HG02884 (cell line): ENCODE measurements around the gene MTM1.

Experiments
- ATAC-seq: cut with Tn5 transposase; IDR thresholded peaks from one replicate; pipeline ENCODE4 v1.9.1; 2021; ENCODE audit warnings: mild to moderate bottlenecking, moderate library complexity; ENCODE audit not compliant: unreplicated experiment

MTM1 gene

DNA sequence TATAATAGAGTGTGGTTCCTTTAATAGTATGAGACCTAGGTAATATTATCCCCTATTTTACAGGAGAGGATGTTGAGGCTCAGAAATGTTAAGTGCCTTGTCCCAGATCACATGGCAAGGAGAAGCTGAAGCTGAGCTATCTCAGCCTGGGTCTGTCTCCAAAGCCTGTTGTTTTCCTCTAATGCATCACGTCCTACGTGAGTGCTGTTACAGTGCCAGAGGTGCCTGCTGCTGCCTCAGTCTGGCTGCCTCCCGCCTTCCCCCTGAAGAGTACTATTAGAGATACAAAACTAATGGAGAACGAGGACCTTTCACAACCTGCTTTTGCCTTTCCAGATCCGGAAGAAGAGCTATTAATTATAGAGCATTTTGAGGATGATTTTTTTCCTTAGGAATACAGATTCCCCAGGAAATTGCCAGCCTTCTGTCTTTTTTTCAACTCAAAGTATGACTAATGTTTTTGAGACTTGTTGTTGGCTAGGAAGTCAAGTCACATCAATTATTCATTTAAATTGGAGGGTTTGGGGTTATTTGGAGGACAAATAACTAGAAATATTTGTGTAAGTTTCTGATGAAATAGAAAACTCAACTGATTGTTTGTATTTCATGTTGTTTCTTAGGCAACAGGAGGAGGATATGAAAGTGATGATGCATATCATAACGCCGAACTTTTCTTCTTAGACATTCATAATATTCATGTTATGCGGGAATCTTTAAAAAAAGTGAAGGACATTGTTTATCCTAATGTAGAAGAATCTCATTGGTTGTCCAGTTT, 80.9 kb downstream of the MTM1 start:
- ATAC-seq: no peak

DNA sequence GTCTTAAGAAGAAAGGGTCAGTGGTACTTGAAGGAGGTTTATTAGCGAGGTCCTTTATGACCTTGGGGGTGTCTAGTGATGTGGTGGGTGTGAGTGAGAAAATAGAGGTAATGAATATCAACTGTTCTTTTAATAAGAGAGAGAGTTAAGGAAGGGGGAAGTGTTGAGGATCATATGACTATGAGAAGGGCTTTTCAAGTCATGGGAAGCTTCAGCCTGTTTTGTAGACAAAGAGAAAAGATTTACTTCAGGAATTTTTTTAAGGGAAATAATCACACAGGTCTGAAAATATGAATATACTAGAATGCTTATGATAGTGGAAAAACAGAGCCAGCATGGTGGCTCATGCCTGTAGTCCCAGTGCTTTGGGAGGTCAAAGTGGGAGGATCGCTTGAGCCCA, 83.5 kb downstream of the MTM1 start:
- ATAC-seq: no peak

- no peak for ATAC-seq
Observed at GRCh38 chrX:150655788-150656187, 87.4 kb downstream of the MTM1 start.

GRCh38 chrX:150663073-150663472, 94.7 kb downstream of the MTM1 start:
- ATAC-seq: no peak

GRCh38 chrX:150664290-150664689, 95.9 kb downstream of the MTM1 start:
- ATAC-seq: no peak

DNA sequence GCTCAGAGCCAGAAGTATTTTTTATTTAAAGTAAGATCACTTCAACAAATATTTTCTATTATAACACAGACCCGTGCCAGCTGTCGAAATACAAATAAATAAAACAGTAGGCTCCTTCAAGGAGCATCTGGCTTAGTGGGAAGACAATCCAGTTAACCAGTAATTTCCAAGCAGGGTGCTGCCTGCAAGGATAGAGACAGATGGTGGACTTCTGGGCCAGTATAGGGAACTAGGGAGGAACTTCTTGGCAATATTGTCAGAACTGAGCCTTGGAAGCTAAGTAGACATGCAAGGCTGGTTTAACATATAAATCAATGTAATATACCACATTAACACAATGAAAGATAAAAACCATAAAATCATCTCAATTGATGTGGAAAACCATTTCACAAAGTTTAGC, 107.8 kb downstream of the MTM1 start:
- ATAC-seq: no peak

DNA sequence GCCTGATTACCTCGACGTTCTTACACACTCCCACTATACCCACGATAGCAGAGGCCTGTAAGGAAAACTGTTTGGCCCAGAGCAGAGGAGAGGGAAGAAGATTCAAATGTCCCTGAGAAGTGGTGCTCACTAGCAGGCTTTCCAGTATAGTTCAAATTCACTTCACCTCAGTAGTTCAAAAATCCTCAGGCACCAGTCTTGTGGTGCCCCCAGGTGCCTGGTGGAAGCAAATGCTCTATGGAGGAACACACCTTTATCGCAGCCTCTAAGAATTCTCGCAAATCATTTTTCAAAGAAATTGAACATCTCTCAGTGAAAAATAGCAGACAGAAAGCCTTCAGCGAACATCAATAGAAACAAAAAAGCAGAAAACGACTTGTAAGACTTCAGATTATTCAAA, 112.6 kb downstream of the MTM1 start:
- no peak for ATAC-seq

GRCh38 chrX:150683112-150683511, 114.7 kb downstream of the MTM1 start:
- no peak for ATAC-seq

GRCh38 chrX:150683536-150684146, 115.2 kb downstream of the MTM1 start:
- no peak for ATAC-seq

DNA sequence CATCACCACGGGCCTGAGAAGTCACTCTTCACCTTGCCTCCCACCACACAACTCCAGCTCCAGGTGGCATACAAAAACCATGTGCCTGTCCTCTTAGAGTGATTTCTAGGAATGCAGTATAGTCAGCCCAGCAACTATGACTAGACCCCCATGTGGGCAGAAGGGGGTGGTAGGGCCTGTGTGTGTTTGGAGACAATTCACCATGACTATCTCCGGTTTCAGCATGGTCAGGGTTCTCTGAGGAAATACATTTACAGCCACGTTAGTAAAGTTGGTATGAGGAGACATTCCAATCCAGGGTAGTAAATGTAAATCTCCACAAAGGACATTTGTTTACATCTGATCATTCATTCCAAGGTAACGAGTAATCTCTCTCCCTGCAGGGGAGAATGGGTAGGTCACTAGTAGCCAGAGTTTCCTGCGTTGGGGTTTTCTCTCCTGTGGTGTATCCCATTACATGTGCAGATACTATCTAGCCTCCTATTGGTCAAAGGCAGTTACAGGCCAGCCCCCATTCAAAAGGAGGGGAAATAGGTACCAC, 120.6 kb downstream of the MTM1 start:
- no peak for ATAC-seq

- no peak for ATAC-seq
Observed at GRCh38 chrX:150690126-150690525, 121.7 kb downstream of the MTM1 start.

DNA sequence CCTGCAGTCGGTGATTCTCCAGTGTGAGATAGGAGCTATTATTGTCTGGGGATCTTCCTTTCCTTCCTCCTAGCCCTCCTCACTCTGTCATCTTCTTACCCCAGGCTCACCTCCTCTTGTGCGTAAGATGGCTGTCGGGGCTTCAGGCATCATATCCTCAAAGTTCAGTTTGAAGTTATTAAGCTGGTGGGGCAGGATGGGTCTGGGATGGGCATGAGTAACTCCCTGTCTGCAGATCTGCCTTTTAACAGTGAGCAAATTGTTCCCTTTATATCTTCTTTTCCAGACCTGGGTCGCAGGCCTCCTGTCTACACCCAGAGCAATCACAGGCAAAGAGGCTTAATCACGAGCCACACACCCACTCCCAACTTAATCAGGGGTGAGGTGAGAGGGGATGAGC, 123.9 kb downstream of the MTM1 start:
- ATAC-seq: no peak

DNA sequence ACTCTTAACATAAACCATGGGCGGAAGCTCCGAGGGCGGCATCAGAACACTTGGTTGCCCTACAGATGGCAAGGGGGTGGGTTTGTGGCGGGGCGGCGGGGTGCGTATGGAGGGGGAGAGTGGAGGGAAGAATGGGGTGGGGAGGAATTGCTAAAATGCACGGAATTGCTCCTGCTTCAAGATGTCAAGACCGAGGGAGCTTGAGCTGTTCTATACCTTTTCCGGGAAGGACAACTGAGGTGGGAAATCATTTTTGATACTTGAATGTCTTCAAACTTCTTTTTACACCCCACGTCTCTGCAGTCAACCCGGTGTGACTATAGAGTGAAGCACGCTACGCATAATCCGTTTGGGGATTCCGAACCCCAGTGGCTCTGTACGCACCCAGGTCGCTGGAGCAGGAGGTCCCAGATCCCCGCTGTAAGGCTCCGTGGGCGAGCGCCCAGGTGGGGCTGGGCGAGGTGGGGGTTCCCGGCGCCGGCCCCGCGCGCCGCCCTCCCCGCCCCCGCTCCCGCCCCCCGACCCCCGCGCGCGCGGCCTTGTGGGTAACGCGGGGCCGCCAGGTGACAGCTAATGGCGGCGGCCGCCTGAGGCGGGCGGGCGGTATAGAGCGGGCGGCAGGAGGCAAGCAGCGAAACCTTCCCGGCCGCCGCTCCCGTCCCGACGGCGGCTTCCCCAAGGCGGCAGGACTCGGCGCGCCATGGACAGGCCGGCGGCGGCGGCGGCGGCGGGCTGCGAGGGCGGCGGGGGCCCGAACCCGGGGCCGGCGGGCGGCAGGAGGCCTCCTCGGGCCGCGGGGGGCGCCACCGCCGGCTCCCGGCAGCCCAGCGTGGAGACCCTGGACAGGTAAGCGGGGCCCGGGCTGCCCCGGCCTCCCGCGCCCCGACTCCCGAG, 124.7 kb downstream of the MTM1 start, which contains the start of gene MTMR1:
Gene MTMR1, plus strand, starts transcription at position 566 of the 894 bp plus-strand sequence. Its CDS starts 135 bp downstream, at position 701.
- peak; percentile 42 for ATAC-seq

DNA sequence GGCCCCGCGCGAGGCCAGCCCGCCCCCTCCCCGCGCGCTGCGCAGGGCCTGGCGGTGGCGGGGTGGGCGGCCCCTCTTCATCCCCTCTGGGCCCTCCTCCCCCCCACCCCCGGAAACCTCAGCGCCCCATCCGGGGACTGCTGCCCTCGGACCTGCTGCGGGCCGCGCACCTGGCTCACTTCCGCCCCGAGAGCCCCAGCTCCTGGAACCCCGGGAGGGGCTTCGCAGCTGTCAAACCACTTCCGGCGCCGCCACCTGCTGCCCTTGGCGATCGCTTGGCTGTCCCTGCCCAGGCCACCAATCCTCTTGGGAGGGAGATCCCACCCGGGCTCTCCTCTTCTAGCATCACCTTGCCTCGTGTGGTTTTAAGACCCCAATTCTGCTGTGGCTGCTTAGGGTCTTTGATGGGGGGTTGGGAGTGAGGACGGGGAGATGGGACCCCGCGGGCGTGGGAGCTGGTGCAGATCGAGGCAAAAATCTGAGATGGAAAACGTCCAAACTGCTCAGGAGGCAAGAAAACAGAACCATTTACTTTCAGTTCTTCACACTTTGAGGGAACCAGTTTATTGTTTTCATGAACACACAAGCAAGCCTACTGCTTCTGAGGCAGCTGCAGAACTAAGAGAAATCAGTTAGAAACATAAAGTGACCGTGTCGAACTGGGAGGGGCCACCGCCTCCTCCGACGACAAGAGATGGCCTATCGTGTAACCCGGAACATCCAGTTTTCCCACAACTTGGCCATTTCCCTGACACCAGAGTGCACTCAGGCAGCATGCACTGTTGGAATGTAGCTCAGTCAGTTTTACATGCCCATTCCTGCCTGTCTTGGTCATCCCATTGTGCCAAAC, 125.5 kb downstream of the MTM1 start:
- peak; percentile 63 for ATAC-seq

GRCh38 chrX:150694738-150695410, 126.5 kb downstream of the MTM1 start:
- ATAC-seq: no peak

DNA sequence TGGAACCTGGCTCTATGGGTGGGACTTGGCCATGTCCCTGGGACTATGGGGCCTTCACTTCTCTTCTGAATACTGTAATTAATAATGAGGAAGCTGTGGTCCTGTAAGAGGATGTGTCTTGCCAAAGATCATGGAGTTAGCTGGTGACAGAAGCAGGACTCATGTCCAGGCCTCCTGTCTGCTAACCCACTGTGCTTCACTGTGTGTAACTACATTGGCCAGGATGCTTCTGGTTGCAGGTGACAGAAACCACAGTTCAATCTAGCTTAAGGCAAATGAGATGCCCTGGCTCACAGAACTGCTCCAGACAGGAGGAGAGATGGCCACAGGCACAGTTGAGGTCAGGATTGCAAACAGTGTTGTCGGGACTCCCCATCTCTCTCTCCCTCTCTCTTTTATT, 127.9 kb downstream of the MTM1 start:
- no peak for ATAC-seq

DNA sequence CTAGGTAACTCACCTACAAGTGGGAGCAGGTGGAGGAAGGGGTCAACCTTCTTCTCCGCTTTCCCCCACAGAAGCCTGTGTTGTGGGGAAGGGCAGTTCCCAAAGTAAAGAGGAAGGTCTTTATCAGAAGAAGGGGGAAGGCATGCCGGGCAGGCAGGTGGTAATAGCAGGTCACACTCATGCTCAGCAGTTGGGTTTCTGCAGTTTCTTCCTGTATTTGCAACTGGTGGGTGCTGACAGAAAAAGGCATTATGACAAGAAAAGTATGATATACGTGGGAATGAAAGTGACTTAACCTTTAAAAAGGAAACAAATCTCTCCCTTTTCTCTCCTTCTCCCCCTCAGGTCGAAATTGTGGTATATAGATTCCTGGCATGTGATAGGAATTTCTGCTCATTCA, 128.4 kb downstream of the MTM1 start:
- ATAC-seq: no peak

GRCh38 chrX:150697641-150698040, 129.2 kb downstream of the MTM1 start:
- no peak for ATAC-seq

- no peak for ATAC-seq
Observed at GRCh38 chrX:150698981-150699380, 130.6 kb downstream of the MTM1 start.

DNA sequence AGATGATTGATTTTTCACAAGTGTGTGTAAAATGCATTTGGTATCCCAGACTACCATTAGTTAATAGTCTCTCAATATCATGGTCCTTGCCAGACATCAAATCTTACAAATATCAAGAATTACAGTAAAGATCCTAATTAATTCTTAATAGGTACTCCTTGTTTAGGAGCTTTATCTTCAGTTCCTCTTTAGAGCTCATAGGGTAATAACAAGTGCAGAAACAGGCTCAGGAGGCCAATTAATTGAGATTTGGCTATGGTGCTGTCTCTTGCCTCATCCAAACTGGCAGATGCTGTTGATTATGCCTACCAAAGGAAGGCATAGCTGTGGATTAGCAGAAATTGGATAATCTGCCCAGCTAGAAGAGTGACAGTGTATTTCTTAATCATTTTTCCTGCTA, 131.7 kb downstream of the MTM1 start:
- ATAC-seq: no peak
